ENCODE measurements around the gene DDX20. TPM values are rescaled to one million over a fixed set of nuclear protein-coding genes. Genes with fewer than 3 reads are reported as not detected.

Gene DDX20
- total and polyA plus RNA-seq, 4 donors = 6.0 to 14.4 (median 8.0) TPM

DNA sequence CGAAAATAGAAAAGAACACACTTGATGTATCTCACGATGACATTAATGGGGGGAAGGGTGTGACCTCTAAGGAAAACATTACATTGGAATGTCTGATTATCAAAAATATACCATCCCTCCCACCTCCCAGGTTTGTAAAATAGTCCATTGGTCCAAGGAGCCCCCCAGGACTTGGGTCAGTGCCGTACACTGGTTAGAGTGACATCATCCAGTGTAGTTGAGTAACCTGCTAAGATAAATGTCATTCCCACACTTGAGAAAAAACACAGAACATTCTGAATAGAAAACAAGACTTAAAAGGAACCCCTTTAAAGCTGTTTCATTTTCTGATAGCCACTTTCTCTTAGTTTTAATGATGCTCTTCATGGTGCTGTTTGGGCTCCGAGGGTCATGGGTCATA, 15.2 kb downstream of the DDX20 start:
- peaks cover under 1 to 20% (median 12%) of the 10 kb centered on the region in 4 donors for H3K36me3 ChIP-seq (ENCODE audit: control insufficient read depth in 4 of 4, insufficient read depth in 4 of 4, low read length in 4 of 4)
- DNase-seq (no peak), ATAC-seq (ENCODE audit: insufficient read depth, low FRiP score) (no peak)
- TF ChIP-seq, protein P1, sequence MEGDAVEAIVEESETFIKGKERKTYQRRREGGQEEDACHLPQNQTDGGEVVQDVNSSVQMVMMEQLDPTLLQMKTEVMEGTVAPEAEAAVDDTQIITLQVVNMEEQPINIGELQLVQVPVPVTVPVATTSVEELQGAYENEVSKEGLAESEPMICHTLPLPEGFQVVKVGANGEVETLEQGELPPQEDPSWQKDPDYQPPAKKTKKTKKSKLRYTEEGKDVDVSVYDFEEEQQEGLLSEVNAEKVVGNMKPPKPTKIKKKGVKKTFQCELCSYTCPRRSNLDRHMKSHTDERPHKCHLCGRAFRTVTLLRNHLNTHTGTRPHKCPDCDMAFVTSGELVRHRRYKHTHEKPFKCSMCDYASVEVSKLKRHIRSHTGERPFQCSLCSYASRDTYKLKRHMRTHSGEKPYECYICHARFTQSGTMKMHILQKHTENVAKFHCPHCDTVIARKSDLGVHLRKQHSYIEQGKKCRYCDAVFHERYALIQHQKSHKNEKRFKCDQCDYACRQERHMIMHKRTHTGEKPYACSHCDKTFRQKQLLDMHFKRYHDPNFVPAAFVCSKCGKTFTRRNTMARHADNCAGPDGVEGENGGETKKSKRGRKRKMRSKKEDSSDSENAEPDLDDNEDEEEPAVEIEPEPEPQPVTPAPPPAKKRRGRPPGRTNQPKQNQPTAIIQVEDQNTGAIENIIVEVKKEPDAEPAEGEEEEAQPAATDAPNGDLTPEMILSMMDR (IDR thresholded peaks at IDR 0.05; ENCODE audit: control extremely low read depth, extremely low read depth) = no peak
- H3K9ac ChIP-seq (ENCODE audit: insufficient read depth in 1 of 2, low read length in 2 of 2) = no peak overlapping the region
- H3K4me3 ChIP-seq = no peak overlapping the region
- WGBS, 2 donors = 85 to 87% methylated on average over 4 of the region's 4 CpGs
- no peaks in the 10 kb centered on the region for H3K4me1 ChIP-seq (ENCODE audit: control insufficient read depth in 5 of 5, insufficient read depth in 5 of 5, low read length in 5 of 5)
- no peak overlapping the region for H3K27ac ChIP-seq (ENCODE audit: low read depth in 1 of 2, low read length in 1 of 2)
- H3K27me3 ChIP-seq (ENCODE audit: control insufficient read depth in 3 of 3, insufficient read depth in 3 of 3, low read length in 2 of 3) = no peaks in the 10 kb centered on the region
- H3K9me3 ChIP-seq (ENCODE audit: control insufficient read depth in 4 of 4, insufficient read depth in 3 of 4, low read length in 3 of 4) = no peaks in the 10 kb centered on the region

DNA sequence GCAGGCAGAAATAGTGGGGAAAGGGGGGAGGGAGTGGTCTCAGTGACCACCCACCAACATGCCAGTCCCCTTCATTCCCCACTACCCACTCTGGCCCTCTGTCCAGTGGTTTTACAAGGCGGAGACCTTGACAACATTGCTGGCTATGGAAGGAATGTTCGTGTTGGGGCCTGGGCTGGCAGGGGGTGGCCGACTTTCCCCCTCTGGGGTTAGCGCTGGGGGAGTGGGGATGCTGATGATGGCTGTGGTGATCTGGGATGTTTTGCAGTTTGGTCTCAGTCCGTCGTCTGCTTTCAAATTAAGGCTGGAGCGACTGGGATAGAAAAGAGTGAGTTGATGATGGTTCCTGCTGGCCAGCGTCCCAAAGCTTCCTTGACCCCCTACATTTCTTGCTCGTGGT, 20.3 kb downstream of the DDX20 start:
- Histone ChIP-seq H3K9me3 (ENCODE audit: control insufficient read depth in 4 of 4, insufficient read depth in 3 of 4, low read length in 3 of 4) (no peaks in the 10 kb centered on the region), H3K9ac (ENCODE audit: insufficient read depth in 1 of 2, low read length in 2 of 2) (no peak overlapping the region), H3K27me3 (ENCODE audit: control insufficient read depth in 3 of 3, insufficient read depth in 3 of 3, low read length in 2 of 3) (no peaks in the 10 kb centered on the region), H3K27ac (ENCODE audit: low read depth in 1 of 2, low read length in 1 of 2) (no peak overlapping the region), H3K4me1 (ENCODE audit: control insufficient read depth in 5 of 5, insufficient read depth in 5 of 5, low read length in 5 of 5) (no peaks in the 10 kb centered on the region), H3K4me3 (no peak overlapping the region), H3K36me3 (ENCODE audit: control insufficient read depth in 4 of 4, insufficient read depth in 4 of 4, low read length in 4 of 4) (peaks cover 0 to 2% (median 0%) of the 10 kb centered on the region in 4 donors)
- 86 to 92% methylated on average over 9 of the region's 9 CpGs for WGBS, 2 donors
- TF ChIP-seq, protein P1 (IDR thresholded peaks at IDR 0.05; ENCODE audit: control extremely low read depth, extremely low read depth) = no peak
- DNase-seq (no peak), ATAC-seq (ENCODE audit: insufficient read depth, low FRiP score) (no peak)

DNA sequence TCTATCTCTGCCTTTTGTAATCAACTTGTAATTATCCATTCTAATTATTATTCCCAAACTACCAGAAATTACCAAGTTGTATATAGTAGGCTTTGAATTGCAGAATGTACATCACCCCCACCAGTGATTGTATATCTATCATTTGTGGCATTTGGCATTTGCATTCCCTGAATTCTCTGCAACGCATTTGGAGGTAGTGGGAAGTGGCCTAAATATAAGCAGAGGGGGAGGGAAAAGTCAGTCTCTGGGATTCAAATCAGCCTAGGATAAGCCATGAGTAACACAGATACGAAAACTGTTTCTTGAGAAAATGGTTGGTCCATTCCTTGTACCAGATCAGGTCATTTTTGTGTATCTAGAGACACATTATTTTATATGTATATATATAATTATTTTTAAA, 20.7 kb downstream of the DDX20 start:
- ATAC-seq (ENCODE audit: insufficient read depth, low FRiP score) = no peak
- 82 to 88% methylated on average over 2 of the region's 2 CpGs for WGBS, 2 donors

More for the DNA sequence above, 20.7 kb downstream of the DDX20 start:
- H3K4me3 ChIP-seq = no peak overlapping the region
- H3K9ac ChIP-seq (ENCODE audit: insufficient read depth in 1 of 2, low read length in 2 of 2) = no peak overlapping the region
- no peak for DNase-seq
- no peaks in the 10 kb centered on the region for H3K4me1 ChIP-seq (ENCODE audit: control insufficient read depth in 5 of 5, insufficient read depth in 5 of 5, low read length in 5 of 5)
- H3K9me3 ChIP-seq (ENCODE audit: control insufficient read depth in 4 of 4, insufficient read depth in 3 of 4, low read length in 3 of 4) = no peaks in the 10 kb centered on the region
- peaks cover 0 to 2% (median 0%) of the 10 kb centered on the region in 4 donors for H3K36me3 ChIP-seq (ENCODE audit: control insufficient read depth in 4 of 4, insufficient read depth in 4 of 4, low read length in 4 of 4)
- no peaks in the 10 kb centered on the region for H3K27me3 ChIP-seq (ENCODE audit: control insufficient read depth in 3 of 3, insufficient read depth in 3 of 3, low read length in 2 of 3)
- TF ChIP-seq, protein P1 (IDR thresholded peaks at IDR 0.05; ENCODE audit: control extremely low read depth, extremely low read depth) = no peak
- H3K27ac ChIP-seq (ENCODE audit: low read depth in 1 of 2, low read length in 1 of 2) = no peak overlapping the region

Measured in lung (tissue), 12 donors.